Measurements from ENCODE around the gene VEZF1. TPM values are rescaled to one million over a fixed set of nuclear protein-coding genes. Genes with fewer than 3 reads are reported as not detected.

VEZF1 gene
- polyA plus RNA-seq, 2 of the 4 experiments (the other 2 are of a cell fraction), result 50.3 to 57.7 TPM

GRCh38 chr17:57955183-57955931 is 32.7 kb downstream of the VEZF1 start, which contains the start of gene CUEDC1 (continued):
- TF ChIP-seq, protein P1, sequence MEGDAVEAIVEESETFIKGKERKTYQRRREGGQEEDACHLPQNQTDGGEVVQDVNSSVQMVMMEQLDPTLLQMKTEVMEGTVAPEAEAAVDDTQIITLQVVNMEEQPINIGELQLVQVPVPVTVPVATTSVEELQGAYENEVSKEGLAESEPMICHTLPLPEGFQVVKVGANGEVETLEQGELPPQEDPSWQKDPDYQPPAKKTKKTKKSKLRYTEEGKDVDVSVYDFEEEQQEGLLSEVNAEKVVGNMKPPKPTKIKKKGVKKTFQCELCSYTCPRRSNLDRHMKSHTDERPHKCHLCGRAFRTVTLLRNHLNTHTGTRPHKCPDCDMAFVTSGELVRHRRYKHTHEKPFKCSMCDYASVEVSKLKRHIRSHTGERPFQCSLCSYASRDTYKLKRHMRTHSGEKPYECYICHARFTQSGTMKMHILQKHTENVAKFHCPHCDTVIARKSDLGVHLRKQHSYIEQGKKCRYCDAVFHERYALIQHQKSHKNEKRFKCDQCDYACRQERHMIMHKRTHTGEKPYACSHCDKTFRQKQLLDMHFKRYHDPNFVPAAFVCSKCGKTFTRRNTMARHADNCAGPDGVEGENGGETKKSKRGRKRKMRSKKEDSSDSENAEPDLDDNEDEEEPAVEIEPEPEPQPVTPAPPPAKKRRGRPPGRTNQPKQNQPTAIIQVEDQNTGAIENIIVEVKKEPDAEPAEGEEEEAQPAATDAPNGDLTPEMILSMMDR (IDR thresholded peaks at IDR 0.05), result peak; percentile 33; the same call in 2 of the 3 replicates
- TF ChIP-seq NR3C1 (IDR thresholded peaks at IDR 0.05), result no peak
- TF ChIP-seq JUNB (IDR thresholded peaks at IDR 0.05), result no peak
- no peak for TF ChIP-seq RFX5 (IDR thresholded peaks at IDR 0.05)
- no peak for TF ChIP-seq KDM5A (IDR thresholded peaks at IDR 0.05)
- TF ChIP-seq, protein P2, sequence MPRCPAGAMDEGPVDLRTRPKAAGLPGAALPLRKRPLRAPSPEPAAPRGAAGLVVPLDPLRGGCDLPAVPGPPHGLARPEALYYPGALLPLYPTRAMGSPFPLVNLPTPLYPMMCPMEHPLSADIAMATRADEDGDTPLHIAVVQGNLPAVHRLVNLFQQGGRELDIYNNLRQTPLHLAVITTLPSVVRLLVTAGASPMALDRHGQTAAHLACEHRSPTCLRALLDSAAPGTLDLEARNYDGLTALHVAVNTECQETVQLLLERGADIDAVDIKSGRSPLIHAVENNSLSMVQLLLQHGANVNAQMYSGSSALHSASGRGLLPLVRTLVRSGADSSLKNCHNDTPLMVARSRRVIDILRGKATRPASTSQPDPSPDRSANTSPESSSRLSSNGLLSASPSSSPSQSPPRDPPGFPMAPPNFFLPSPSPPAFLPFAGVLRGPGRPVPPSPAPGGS (IDR thresholded peaks at IDR 0.05), result 0 out of 3 replicates have a peak, but pooled peaks have one; percentile 62
- TF ChIP-seq TP53 (CRISPR knock-in tag; IDR thresholded peaks at IDR 0.05), result no peak
- TF ChIP-seq ZNF302 (CRISPR knock-in tag; IDR thresholded peaks at IDR 0.05), result no peak
- no peak for TF ChIP-seq HES2 (IDR thresholded peaks at IDR 0.05)
- no peak for TF ChIP-seq FOXS1 (CRISPR knock-in tag; IDR thresholded peaks at IDR 0.05)
- TF ChIP-seq NPAS2 (CRISPR knock-in tag; IDR thresholded peaks at IDR 0.05; ENCODE audit: borderline replicate concordance), result no peak
- peak; percentile 39; the same call in 1 of the 3 replicates for TF ChIP-seq SMC3 (IDR thresholded peaks at IDR 0.05)
- no peak for TF ChIP-seq SREBF2 (IDR thresholded peaks at IDR 0.05)
- no peak for TF ChIP-seq HEYL (CRISPR knock-in tag; IDR thresholded peaks at IDR 0.05)
- TF ChIP-seq EHF (CRISPR knock-in tag; IDR thresholded peaks at IDR 0.05), result no peak
- TF ChIP-seq, protein P3, sequence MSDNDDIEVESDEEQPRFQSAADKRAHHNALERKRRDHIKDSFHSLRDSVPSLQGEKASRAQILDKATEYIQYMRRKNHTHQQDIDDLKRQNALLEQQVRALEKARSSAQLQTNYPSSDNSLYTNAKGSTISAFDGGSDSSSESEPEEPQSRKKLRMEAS (IDR thresholded peaks at IDR 0.05), result no peak; the same call in none of the 2 replicates
- TF ChIP-seq, protein P4, sequence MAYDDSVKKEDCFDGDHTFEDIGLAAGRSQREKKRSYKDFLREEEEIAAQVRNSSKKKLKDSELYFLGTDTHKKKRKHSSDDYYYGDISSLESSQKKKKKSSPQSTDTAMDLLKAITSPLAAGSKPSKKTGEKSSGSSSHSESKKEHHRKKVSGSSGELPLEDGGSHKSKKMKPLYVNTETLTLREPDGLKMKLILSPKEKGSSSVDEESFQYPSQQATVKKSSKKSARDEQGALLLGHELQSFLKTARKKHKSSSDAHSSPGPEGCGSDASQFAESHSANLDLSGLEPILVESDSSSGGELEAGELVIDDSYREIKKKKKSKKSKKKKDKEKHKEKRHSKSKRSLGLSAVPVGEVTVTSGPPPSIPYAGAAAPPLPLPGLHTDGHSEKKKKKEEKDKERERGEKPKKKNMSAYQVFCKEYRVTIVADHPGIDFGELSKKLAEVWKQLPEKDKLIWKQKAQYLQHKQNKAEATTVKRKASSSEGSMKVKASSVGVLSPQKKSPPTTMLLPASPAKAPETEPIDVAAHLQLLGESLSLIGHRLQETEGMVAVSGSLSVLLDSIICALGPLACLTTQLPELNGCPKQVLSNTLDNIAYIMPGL (CRISPR knock-in tag; IDR thresholded peaks at IDR 0.05; ENCODE audit: borderline replicate concordance), result no peak
- peak; percentile 37; the same call in 1 of the 2 replicates for TF ChIP-seq E2F6 (IDR thresholded peaks at IDR 0.05; ENCODE audit: borderline replicate concordance, low read depth)
- TF ChIP-seq POLR2AphosphoS2 (conservative IDR thresholded peaks at IDR 0.05; ENCODE audit: low read length), result no peak
- no peak for TF ChIP-seq CHD4 (IDR thresholded peaks at IDR 0.05; ENCODE audit: borderline replicate concordance)
- TF ChIP-seq POLR2A (IDR thresholded peaks at IDR 0.05; ENCODE audit: low read length), result peak; percentile 70

All from A549 (cell line).